Hematopoietic multipotent progenitor cell treated with erythropoietin and hydrocortisone succinate and interleukin-3 and kit ligand, for 6 days (in vitro differentiated cells): ENCODE measurements around the gene SPIRE2.
"Not testable (repeated sequence)": the region's sequence is repeated elsewhere in the genome, so short reads cannot be mapped to it uniquely, and the experiment has no call there.

ENCODE experiments used
- DNase-seq: peaks from one replicate; pipeline ENCODE4 v3.0.0-alpha.2; 2015

The SPIRE2 gene

DNA sequence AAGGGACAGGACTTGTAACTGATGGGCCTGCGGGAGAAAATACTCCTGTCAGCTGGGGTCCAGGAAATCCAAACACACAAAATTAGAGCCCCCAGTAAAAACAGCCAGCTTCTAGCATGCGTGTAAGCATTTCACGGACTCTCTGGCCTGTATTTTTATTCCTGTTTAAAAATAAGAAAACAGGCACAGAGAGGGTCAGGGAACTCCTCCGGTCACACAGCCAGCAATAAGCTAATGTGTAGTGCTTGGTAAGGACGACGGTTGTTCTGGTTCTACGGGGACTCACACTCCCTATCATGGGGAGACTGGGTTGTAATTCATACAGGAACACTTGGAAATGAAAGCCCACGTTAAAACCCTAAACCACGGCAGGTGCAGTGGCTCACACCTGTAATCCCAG lies 43.6 kb downstream of the SPIRE2 start:
- DNase-seq, result no peak

DNA sequence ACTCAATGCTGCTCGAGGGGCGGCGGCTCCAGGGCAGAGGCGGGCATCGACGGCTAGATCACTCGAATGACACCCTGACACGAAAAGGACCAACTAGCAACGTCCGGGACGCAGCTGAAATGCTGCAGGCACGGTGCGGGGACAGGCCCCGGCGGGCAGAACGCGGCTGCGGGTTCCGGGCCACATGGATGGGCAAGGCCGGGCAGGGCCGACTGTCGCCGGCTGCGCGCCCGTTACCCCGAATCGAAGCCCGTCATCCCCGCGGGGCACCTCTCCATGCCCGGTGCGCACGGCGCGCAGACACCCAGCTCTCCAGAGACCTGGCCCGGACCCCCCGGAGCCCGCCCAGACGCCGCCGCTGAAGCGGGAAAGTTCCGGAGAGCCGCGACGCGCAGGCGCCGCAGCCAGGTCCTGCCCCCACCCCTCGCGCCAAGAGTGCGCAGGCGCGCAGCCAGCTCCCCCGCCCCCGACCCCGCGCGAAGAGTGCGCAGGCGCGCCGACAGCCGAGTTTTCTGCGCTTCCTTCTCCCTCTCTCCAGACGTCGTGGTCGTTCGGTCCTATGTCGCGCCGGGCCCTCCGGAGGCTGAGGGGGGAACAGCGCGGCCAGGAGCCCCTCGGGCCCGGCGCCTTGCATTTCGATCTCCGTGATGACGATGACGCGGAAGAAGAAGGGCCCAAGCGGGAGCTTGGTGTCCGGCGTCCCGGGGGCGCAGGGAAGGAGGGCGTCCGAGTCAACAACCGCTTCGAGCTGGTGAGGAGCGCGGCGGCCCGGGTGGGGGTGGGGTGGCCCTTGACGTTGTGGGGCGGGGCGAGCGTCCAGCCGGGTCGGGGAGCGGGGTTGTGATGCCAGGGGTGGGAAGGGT lies 45.1 kb downstream of the SPIRE2 start, which contains the start of gene TCF25:
Gene TCF25, plus strand, starts transcription at position 484 of the 863 bp plus-strand sequence. Its CDS starts 76 bp downstream, at position 560.
- DNase-seq, result peak; percentile 94

DNA sequence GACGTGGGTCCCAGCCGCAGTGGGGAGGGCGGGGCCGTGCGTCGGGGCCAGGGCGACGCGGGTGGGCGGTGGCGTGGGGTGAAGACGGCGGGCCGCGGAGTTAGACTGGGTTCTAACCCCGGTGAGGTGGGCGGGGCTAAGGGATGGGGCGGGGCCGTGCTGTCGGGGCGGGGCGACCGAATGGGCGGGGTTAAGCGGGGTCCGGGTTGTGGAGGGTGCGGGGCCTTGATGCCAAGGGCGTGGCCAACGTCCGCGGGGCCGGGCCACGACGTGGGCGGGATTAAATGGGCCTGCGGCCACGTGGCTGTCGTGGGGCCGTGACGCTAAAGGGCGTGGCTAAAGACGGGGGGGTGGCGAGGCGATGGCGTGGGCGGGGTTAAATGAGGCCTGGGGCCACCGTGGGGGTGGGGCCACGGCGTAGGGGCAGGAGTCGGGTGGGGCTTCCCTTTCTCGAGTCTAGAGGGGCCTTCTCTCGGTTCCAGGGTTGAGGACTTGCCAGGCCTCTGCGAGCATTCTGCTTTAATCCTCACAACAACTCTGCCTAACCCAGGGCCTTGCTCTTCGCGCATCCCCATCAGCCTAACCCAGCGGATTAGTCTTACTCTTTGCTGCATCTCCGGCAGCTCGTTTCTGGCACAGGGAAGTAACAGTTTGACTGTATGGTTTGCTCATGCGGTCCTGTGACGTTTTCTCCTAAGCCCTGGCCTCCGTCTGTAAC lies 45.9 kb downstream of the SPIRE2 start:
- peak; percentile 98 for DNase-seq

DNA sequence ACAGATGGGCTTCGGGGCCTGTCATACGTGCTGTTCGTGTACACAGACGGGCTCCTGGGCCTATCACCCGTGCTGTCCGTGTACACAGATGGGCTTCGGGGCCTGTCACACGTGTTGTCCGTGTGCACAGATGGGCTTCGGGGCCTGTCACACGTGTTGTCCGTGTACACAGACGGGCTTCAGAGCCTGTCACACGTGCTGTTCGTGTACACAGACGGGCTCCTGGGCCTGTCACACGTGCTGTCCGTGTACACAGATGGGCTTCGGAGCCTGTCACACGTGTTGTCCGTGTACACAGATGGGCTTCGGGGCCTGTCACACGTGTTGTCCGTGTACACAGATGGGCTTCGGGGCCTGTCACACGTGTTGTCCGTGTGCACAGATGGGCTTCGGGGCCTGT lies 50.8 kb downstream of the SPIRE2 start:
- not testable (repeated sequence) for DNase-seq

DNA sequence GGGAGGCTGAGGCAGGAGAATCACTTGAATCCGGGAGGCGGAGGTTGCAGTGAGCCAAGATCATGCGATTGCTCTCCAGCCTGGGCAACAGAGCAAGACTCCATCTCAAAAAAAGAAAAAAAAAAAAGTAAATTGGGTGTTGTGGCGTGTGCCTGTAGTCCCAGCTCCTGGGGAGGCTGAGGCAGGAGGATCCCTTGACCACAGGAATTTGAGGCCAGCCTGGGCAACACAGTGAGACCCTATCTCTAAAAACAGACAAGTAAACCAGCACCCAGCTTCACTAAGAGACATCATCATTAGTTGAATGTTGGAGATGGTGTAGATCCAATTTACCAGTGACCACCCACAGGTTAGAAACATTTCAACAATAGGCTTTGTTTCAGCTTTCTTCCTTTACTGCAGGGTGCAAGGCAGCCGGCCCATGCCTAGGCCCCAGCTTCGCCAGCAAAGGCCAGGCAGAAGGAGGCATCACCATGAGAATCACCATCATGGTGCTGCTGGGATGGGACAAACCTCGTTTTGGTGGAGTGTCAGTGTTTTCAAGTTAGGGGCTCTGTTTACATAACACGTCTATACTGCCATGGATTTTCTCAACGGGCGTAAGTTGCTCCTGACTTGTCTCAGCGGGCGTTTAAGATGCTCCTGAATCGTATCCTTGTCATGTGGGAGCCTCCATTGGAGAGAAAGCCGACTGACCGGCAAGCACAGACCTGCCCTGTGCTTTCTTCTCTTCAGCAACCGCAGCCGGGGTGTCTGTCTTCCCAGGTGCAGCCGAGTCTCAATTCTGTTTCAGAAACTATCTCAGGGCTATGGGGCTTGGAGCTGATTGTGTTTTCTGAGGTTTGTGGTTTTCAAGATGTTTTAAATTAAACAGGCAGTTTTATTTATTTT lies 52.4 kb downstream of the SPIRE2 start:
- no peak for DNase-seq

DNA sequence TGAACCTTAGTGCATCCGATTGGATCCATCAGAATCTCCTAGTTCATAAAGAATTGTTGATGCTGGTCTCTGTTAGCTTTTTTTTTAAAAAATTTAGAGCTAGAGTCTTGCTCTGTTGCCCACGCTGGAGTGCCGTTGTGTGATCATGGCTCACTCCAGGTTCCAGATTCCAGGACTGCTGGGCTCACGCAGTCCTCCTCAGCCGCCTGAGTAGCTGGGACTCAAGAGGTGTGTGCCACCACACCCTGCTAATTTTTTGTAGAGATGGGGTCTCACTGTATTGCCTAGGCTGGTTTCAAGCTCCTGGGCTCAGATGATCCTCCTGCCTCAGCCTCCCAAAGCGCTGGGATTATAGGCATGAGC lies 53.1 kb downstream of the SPIRE2 start:
- no peak for DNase-seq

DNA sequence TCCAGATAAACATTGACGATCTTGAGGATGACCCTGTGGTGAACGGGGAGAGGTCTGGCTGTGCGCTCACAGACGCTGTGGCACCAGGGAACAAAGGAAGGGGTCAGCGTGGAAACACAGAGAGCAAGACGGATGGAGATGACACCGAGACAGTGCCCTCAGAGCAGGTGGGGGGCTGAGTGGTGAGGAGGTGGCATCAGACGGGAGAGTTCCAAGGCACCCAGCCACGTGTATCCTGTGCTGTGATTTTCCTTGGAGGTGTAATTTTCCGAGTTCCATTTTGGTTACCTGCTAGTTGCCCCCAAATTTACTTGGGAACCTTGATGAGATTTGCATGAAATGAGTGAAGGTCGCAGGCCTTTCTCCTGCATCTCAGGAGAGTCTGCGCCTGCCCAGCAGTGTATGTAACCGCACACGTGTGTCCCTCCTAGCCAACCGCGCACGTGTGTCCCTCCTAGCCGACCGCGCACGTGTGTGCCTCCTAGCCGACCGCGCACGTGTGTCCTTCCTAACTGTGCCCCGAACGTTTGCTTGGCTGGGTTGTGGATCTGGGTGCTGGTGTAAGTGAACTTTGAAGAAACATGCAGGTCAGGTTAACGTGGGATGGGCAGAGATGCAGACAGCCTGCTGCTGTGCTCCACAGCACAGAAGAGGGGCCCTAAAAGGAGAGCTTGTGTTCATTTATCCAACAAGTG lies 55.2 kb downstream of the SPIRE2 start:
- DNase-seq, result no peak

DNA sequence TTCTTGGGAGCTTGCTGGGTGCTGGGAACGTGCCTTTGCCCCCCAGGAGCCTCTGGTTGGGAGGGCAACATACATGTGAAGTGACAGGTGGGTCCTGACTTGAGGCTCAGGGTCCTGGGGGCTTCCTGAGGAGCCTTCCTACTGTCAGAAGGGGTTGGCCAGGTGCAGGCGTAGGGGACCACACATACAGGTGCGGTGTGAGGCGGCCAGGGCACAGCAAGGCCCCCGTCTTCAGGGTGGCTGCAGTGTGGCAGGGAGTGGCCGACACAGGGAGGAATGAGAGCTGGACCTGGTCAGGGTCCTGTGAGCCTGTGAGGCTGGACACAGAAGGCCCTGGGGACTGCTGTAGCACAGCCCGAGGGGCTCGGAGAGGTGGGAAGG lies 55.8 kb downstream of the SPIRE2 start:
- DNase-seq, result no peak

DNA sequence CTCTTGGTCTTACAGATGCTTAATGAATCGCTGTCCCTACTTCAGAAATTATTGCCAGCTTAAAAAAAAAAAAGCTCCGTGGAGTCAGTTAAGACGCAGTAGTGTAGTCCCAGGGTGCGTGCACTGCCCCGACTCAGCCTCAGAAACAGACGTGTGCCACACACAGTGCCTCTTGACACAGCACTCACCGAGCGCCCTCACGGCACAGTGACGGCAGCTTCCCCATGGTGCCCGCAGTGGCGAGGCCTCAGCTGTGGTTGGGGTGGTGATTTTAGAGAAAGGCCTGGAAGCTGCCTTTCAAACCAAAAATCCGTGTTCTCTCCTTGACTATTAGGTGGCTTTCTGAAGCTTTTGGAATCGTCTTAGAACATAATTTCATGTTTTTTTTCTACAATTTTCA lies 59.0 kb downstream of the SPIRE2 start:
- DNase-seq, result no peak

DNA sequence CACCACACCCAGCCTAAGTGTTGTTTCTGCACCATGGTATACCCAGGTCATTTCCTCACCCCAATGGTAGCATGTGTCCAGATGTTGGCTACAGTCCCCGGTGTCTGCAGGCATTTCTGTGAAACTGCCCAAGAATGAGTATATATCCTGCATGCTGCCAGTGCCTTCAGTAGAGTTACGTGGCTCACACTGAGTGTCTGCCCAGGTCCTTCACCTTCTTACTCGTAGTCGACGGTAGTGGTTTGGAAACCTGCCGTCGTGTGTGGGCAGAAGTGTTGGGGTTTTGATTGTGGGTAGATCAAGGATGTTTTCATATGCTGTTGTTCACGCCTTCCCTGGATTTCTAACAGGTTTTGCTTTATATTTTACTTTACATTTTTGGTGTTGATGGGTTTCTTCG lies 61.9 kb downstream of the SPIRE2 start:
- DNase-seq, result no peak

DNA sequence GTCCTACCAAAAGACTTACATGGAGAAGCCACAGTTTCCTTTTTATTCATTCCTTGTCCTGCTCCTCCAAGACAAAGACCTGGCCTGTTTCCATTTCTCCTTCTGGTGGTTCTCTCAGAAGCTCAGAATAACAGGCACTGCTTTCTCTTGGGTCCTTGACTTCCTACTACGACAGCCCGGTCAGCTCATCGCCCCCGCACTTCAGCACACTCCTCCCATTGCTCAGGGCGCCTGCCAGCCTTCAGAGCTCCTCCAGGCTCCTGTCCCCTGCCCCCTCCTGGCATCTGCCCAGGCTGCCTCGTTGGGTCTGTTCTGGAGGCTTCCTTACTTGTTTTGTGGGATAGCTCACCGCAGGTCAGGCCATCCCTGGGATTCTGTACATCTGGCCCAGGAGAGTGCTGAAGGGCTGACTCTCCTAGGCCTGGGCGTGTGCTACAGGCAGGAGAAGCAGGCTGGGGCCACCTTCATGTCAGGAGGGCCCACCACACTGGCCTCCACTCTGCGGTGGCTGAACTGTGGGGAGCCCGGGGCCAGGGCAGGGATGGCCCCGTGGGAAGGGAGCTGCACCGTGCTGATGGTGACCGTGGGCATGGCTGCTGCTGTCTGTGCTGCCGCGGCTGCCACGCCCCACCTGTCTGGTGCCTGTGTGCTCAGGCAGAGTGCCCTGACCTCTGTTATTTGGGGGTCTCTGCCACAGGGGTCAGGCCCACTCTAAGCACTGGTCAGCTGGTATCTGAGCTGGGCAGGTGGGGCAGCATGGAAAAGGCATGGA lies 62.8 kb downstream of the SPIRE2 start:
- DNase-seq, result no peak

DNA sequence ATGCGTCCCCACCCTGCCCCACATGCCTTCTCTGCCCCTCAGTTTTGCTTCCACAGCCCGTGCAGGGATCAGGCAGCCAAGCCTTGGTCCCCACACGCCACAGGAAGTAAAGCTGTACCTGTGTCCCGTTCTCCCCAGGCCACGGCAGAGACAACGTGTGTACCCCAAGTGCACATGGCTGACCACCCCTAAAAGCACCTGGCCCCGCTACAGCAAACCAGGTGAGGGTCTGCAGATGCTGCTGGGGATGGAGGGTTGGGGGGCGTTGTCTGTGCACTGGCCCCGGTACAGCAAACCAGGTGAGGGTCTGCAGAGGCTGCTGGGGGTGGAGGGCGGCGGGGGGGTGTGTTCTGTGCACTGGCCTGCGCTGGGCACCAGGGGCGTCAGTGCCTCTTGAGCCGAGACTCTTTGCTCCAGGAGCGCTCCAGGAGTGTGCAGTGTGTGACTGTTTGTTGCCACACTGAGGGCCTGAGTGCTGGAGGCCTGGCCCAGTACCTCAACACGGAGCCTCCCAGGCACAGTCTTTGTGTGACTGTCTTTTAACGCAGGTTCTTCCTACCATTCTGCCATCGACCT lies 63.9 kb downstream of the SPIRE2 start:
- DNase-seq, result no peak

DNA sequence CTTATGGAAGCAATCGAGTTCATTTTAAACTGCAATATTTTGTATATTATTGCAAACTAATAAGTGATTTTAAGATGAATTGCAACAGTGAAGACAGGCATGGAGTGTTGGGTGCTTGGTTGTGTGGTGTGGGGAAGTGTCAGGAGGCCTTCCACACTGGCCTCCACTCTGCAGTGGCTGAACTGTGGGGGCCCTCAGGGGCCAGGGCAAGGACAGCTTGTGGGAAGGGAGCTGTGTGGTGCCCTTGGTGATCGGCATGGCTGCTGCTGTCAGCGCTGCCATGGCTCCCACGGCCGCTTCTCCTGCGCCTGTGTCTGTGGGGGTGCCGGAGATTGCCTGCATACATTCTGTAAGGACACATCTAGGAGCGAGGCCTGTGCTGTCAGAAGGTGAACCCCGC lies 64.4 kb downstream of the SPIRE2 start:
- no peak for DNase-seq

DNA sequence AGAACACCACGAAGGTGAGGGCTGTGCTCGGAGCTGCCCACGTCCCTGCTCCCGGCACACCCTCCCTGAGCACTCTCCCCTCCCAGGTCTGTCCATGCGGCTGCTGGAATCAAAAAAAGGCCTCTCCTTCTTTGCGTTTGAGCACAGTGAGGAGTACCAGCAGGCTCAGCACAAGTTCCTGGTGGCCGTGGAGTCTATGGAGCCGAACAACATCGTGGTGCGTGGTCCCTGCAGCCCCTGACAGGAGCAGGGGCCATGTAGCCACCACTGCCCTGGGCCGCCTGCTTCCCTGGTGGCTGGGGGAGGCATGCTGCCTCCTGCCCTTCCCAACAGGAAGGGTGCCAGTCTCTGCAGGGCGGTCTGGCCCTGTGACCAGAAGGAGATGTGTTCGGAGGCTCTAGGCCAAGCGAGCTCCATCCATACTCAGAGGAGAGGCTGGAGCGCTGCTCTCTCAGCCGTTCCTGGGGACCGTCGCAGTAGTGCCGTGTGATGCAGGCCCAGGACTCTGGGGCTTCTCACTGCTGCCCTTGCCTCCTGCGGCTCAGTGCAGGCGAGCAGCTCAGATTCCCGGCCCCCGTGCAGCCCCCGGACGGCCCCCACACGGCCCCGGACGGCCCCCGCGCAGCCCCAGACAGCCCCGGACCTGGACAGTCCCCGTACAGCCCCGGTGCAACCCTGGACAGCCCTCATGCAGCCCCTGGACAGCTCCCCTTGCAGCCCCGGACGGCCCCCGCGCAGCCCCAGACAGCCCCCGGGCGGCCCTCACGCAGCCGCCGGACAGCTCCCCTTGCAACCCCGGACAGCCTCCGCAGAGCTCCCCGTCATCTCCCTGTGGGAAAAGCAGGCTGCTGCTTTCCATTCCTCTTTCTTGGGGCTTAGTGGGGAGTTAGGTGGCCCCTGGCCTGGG lies 65.6 kb downstream of the SPIRE2 start:
- no peak for DNase-seq

DNA sequence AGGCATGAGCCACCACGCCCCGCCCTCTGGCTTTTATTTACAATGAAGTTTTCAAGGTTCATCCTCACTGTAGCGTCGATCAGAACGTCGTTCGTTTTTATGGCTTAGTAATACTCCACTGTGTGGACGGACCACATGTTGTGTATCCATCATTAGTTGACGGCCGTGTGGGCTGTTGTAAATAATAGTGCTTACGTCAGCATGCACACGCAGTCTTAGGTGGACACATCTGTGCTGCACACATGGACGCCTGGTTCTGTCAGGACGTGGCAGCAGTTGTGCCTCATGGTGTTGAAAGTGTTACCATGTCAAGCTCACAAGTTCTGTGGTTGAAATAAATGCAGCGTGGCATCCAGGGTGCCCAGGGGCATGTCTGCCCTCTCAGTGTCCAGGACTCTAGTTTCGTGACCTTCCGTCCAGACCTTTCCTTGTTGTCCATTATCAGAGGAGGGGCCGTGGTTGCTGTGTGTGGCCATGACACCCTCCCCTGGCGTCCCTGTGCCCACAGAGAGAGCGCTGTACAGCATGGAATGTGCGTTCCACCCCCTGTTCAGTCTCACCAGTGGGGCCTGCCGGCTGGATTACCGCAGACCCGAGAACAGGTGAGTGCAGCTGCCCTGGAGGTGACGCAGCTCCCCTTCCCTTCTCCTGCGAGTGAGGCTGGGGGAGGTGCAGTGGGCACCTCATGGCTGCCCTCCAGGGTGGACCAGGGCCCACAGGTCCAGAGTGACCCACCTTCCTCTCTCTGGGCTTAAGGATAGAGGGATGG lies 67.4 kb downstream of the SPIRE2 start:
- DNase-seq, result no peak

DNA sequence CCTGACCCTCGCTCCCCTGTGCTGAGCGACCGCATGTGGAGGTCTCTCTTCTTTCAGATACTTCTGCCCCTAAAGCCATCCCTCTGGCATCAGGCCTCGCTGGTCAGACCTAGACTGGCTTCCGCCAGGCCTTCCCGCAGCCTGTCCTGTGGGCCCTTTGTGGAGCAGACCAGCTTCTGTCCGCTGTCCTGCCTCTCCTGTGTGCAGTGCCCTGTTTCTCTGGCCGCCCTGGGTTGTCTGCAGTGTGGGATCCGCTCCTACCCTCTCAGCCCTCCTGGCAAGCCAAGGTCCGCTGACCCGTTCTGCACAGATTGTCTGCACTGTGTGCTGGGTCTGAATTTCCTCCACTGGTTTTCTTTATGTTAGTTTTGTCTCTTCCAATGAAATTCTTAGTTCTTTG lies 68.9 kb downstream of the SPIRE2 start:
- no peak for DNase-seq

DNA sequence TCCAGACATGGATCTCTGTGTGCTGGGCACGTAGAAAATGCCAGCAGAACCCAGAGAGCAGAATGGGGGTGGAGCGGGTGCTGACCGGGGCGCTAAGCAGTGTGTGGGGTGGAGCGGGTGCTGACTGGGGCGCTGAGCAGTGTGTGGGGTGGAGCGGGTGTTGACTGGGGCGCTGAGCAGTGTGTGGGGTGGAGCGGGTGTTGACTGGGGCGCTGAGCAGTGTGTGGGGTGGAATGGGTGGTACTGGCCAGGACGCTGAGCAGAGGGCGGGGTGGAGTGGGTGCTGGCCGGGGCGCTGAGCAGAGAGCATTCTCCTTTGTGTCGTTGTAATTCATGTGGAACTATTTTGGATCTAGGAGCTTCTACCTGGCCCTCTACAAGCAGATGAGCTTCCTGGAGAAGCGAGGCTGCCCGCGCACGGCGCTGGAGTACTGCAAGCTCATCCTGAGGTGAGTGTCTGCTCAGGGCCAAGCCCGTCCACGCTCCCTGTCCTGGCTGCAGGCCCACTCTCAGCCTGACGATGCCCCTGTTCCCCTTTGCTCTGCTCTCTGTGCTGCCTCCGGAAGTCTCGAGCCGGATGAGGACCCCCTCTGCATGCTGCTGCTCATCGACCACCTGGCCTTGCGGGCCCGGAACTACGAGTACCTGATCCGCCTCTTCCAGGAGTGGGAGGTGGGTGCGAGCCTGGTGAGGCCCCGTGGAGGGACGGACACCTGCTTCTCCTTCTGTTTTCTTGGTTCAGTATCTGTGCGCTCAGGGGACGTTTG lies 70.1 kb downstream of the SPIRE2 start:
- no peak for DNase-seq

DNA sequence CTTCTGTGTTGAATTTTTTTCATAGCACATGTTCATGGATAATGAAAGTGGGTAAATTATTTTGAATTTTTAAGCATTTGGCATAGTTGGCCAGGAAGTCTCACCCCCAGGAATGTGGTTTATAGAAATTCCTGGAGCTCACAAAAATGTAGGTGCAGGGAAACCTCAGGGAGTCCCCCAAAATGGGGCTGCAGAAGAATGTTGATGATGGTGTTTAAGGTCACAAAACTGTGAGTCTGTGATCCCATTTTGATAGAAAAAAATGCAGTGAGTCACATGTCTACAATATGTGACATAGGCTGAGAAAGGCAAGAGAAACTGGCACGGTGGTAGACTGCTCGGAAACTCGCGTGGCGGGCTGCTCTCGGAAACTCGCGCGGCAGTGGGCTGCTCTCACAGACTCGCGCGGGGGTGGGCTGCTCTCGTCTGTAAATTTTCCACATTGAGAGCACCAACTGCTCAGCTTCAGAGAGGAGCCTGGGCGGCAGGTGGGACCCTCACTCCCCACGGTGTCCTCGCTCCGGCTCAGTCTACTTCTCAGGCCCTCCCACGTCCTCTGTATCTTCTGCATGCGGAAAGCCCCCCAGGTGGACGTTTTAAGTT lies 71.7 kb downstream of the SPIRE2 start:
- no peak for DNase-seq
